Activated naive CD4-positive, alpha-beta T cell treated with anti-CD3 and anti-CD28 coated beads, Interleukin-2, amount 10 ng/mL, durations not matched to agents 7 days and 5 days (primary cell): ENCODE measurements around the gene RNF19B.

Experiments
- CTCF ChIA-PET: fragments of 350-600 bp; sonication (Branson Sonifier 250); formaldehyde crosslinking; loops from one replicate; lab custom pipeline; 2021; ENCODE audit warnings: antibody characterized with exemption; lab: Charles Lee
- DNase-seq: peaks from one replicate; pipeline ENCODE4 v3.0.0-alpha.2; 2020
- H3K27ac Mint-ChIP-seq: one replicate; pipeline ENCODE4 v1.8.0; 2021; ENCODE audit warnings: mild to moderate bottlenecking, moderate library complexity, mixed read lengths
- H3K27me3 Mint-ChIP-seq: one replicate; pipeline ENCODE4 v1.8.0; 2021; ENCODE audit warnings: mild to moderate bottlenecking, mixed read lengths
- H3K36me3 Mint-ChIP-seq: one replicate; pipeline ENCODE4 v1.8.0; 2021; ENCODE audit warnings: mixed read lengths
- H3K4me1 Mint-ChIP-seq: one replicate; pipeline ENCODE4 v1.8.0; 2021; ENCODE audit warnings: mixed read lengths
- H3K4me3 Mint-ChIP-seq: one replicate; pipeline ENCODE4 v1.8.0; 2021; ENCODE audit warnings: mild to moderate bottlenecking, moderate library complexity, mixed read lengths
- H3K9me3 Mint-ChIP-seq: one replicate; pipeline ENCODE4 v1.8.0; 2021; ENCODE audit warnings: mixed read lengths

The RNF19B gene

DNA sequence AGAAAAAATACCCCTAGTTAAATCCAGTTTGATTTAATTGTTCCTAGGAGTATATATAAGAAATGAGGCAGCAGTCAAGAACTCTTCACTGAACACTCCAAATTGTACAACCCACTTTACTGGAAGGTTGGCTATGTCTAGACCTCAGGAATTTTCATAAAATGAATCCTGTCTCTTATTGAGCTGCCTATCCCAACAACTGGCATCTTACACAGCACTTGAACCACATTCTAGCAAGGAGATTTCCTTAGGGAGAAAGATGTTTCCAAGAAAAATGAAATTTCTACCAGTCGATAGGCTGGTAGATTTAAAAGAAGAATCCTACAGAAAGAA lies 16.3 kb downstream of the RNF19B start:
- Mint-ChIP-seq H3K27me3 (no peaks in the 10 kb centered on the region), H3K9me3 (peaks cover 1% of the 10 kb centered on the region), H3K4me3 (no peak overlapping the region), H3K27ac (no peak overlapping the region), H3K36me3 (peaks cover 44% of the 10 kb centered on the region), H3K4me1 (peaks cover 14% of the 10 kb centered on the region)
- CTCF ChIA-PET: interaction anchor here (0.7 to 2.0 kb wide), 2 partner anchors 53 to 109 kb away, joined by 3 to 6 read pairs; no protein-coding TSS in a partner anchor
- no peak for DNase-seq

DNA sequence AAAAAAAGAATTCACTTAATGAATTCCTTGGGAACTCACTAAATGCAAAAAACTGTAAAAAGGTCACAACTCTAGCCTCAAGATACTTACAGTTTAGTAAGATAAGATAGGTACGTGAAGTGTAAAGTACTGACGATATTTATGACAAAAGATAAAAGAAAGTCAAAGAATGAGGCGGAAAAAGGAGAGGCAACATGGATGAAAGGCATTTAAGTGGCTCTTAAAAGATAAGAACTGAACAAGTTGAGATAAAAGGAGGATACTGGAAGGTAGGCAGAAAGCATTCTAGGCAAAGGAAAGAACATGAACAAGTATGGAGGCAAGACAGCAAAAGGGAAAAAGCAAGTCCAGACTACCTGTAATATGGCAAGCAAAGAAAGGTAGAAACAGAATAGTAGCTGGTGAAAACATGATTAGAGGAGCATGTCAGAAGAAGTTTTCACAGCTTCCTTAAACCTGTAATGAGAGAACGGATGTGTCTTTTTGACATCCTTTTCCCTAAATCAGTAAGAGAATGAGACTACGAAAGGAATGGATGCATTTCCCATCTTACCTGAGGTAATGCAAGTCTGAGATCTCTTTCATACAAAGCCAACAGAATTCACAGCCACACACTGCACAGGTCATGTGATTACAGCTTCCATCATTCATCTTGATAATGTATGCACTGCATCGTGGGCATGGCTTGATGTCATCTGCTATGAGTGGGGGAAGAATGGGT lies 16.8 kb downstream of the RNF19B start:
- Mint-ChIP-seq H3K4me3 (no peak overlapping the region), H3K9me3 (peaks cover 1% of the 10 kb centered on the region), H3K27ac (no peak overlapping the region), H3K36me3 (peaks cover 45% of the 10 kb centered on the region), H3K4me1 (peaks cover 16% of the 10 kb centered on the region), H3K27me3 (no peaks in the 10 kb centered on the region)
- CTCF ChIA-PET: no interaction called here
- no peak for DNase-seq

DNA sequence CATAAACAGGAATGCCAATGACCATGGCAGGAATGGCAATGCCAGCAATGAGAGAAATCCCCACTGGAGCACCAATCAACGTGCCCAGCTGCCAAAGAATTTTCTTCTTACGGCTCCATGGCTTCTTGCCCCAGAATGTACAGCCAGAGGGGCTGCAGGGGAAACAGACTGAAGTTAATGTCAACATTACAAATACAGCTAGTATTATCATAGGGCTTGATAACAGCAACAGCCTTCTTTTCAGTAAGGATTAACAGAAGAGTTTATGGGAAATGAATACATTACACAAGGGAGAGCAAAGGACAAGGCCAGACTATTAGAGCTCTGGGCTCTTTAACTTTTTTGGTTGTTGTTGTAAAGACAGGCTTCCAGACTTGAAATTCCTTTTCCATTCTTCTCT lies 18.2 kb downstream of the RNF19B start:
- peaks cover 1% of the 10 kb centered on the region for H3K9me3 Mint-ChIP-seq
- H3K36me3 Mint-ChIP-seq: peaks cover 46% of the 10 kb centered on the region
- CTCF ChIA-PET: interaction anchor here (0.6 to 1.0 kb wide), 3 partner anchors 12 to 20 kb away, joined by 3 to 6 read pairs (median 3); no protein-coding TSS in a partner anchor
- H3K4me3 Mint-ChIP-seq: no peak overlapping the region
- no peak for DNase-seq
- H3K27me3 Mint-ChIP-seq: no peaks in the 10 kb centered on the region
- peaks cover 19% of the 10 kb centered on the region for H3K4me1 Mint-ChIP-seq
- no peak overlapping the region for H3K27ac Mint-ChIP-seq

DNA sequence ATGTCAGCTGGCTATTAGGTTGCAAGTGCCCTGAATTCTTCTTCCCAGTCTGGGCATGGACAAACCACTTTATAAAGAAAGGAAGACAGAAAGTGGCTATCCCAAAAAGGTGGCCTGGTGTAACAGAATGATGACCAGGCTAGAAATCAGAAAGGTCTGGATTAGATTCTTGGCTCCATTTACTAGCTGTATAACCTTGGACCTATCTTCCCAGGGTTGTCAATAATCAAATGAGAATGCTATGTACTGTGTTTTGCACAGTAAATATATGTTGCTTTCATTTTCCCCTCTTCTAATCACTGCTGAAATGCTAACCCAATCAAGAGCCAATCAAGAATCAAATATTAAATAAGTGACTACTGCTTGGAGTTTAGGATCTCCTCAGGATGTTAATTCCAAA lies 20.4 kb downstream of the RNF19B start:
- Mint-ChIP-seq H3K9me3 (peaks cover 1% of the 10 kb centered on the region), H3K4me1 (peaks cover 35% of the 10 kb centered on the region), H3K36me3 (peaks cover 61% of the 10 kb centered on the region), H3K27ac (no peak overlapping the region), H3K27me3 (no peaks in the 10 kb centered on the region), H3K4me3 (no peak overlapping the region)
- CTCF ChIA-PET: interaction anchor here (1.2 kb wide), 1 partner anchor 11 kb away, joined by 4 read pairs; no protein-coding TSS in a partner anchor
- no peak for DNase-seq

DNA sequence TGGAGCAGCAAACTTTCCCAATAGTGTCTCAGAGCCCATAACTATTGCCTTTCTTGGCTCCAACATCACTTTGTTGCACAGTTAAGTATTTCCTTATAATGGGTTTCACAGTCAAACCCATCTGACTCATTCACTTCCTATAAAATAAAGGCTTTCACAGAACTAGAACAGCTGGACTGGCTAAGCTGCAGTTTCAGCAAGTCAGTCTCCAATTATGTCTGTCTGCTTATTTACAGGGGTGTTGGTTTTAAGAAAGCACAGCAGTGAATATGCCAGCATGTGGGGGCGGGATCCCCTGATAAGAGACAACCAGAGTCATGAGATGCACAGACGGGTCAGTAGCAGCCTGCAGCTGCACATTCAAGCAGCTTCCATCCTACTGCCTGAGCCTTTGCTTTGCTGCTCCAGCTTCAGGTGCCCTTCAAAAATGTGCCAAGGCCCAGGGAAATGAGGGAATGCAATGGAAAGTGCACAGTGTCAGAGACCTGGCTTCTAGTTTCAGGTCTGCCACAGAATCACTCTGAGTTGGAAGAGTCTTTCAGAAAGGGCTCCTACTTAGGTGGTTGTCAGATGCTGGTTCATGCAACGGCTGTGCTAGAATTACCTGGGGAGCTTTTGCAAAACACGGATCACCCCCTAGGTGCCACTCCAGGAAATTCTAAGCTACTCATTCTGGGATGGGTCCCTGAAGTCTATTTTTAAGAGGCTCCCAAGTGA lies 24.8 kb downstream of the RNF19B start:
- Mint-ChIP-seq H3K36me3 (peaks cover 61% of the 10 kb centered on the region), H3K4me3 (no peak overlapping the region), H3K4me1 (peaks cover 43% of the 10 kb centered on the region), H3K27me3 (no peaks in the 10 kb centered on the region), H3K9me3 (peaks cover 1% of the 10 kb centered on the region), H3K27ac (no peak overlapping the region)
- no peak for DNase-seq
- CTCF ChIA-PET: interaction anchor here (0.7 to 4.6 kb wide), 5 partner anchors 8 to 116 kb away, joined by 3 to 22 read pairs (median 4); no protein-coding TSS in a partner anchor

DNA sequence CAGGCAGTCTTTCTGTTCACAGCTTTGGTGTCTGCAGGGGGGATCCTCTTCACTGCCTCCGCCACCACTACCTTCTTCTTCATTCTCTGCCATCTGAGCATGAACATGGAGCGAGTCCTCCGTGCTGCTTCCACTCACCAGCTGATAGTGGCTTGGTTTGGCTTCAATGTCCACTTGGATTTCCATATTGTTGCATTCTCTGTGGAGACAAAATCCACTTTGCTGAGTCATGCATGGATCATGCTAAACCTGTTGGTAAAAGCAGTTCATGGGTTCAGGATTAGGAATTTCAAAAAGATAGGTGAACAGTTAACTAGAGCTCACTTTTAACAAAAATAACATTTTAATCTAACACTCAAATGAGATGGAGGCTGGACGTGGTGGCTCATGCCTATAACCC lies 27.5 kb downstream of the RNF19B start:
- Mint-ChIP-seq H3K27me3 (no peaks in the 10 kb centered on the region), H3K36me3 (peaks cover 40% of the 10 kb centered on the region), H3K4me3 (no peak overlapping the region), H3K9me3 (no peaks in the 10 kb centered on the region), H3K4me1 (peaks cover 26% of the 10 kb centered on the region), H3K27ac (no peak overlapping the region)
- DNase-seq: no peak
- CTCF ChIA-PET: interaction anchor here (0.6 to 4.6 kb wide), 6 partner anchors 44 to 149 kb away, joined by 3 to 22 read pairs (median 3); no protein-coding TSS in a partner anchor

DNA sequence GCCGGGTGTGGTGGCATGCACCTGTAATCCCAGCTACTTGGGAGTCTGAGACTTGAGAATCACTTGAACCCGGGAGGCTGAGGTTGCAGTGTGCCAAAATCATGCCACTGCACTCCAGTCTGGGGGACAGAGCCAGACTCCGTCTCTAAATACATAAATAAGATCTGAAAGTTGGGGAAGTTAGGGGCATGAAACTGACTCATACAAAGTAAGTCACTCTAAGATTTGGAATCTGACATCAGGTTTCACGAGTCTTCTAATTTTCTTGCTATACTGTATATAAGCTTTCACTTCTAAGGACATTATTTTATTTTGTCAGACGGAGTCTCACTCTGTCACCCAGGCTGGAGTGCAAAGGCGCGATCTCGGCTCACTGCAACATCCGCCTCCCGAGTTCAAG lies 30.1 kb downstream of the RNF19B start:
- Mint-ChIP-seq H3K4me3 (no peak overlapping the region), H3K9me3 (no peaks in the 10 kb centered on the region), H3K27me3 (no peaks in the 10 kb centered on the region), H3K4me1 (peaks cover 14% of the 10 kb centered on the region), H3K27ac (no peak overlapping the region), H3K36me3 (peaks cover 24% of the 10 kb centered on the region)
- CTCF ChIA-PET: interaction anchor here (0.9 to 5.7 kb wide), 14 partner anchors 10 to 181 kb away, joined by 3 to 84 read pairs (median 4); no protein-coding TSS in a partner anchor
- DNase-seq: no peak

DNA sequence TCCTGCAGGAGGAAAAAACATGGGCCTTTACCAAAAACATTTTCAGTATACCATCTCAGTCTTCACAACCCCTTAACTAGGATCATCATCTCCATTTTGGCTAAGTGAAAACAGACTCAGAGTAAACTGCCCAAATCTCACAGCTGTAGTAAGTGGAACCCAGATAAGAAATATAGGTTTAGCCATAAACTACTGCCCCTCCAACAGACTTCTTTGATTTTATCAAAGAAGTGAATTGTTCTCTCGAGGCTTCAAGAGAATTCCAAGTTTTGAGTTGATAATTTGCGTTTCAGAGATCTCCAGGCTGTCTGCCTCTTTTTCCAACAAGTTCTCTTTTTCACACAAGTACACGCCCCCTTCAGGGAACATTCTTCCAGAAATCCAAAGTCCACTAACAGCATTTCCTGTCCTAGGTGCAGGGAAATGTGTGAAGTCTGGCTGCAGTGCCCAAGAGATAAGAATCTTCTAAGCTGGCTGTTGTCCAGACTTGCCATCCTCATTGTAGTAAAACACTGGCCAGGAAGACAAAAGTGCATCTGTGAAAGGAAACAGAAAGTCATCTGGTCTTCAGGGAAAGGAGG lies 30.8 kb downstream of the RNF19B start:
- CTCF ChIA-PET: interaction anchor here (0.9 to 5.7 kb wide), 16 partner anchors 10 to 355 kb away, joined by 3 to 84 read pairs (median 5); no protein-coding TSS in a partner anchor
- no peak for DNase-seq
- peaks cover 20% of the 10 kb centered on the region for H3K36me3 Mint-ChIP-seq
- peaks cover 9% of the 10 kb centered on the region for H3K4me1 Mint-ChIP-seq
- no peak overlapping the region for H3K27ac Mint-ChIP-seq
- H3K9me3 Mint-ChIP-seq: no peaks in the 10 kb centered on the region
- no peak overlapping the region for H3K4me3 Mint-ChIP-seq
- no peaks in the 10 kb centered on the region for H3K27me3 Mint-ChIP-seq

DNA sequence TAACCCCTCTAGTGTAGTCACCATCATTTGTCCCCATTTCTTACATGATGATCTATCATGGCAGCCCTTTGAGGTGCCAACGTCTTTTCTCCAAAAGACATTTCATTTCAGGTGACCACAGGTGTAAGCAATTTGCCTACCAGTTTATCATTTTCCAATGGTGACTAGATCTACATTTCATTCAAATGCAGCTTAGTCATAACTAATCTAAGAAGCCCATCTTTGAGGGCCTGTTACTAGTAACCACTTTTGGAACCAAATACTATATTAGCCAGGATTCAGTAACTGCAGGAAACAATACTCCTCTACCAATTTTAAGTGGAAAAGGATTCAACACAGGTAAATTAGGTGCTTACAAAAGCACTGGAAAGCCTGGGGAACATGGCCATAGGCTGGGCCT lies 32.8 kb downstream of the RNF19B start:
- CTCF ChIA-PET: interaction anchor here (1.1 to 5.7 kb wide), 10 partner anchors 9 to 196 kb away, joined by 3 to 84 read pairs (median 6); no protein-coding TSS in a partner anchor
- Mint-ChIP-seq H3K9me3 (no peaks in the 10 kb centered on the region), H3K4me1 (peaks cover 5% of the 10 kb centered on the region), H3K36me3 (peaks cover 6% of the 10 kb centered on the region), H3K27me3 (peaks cover 13% of the 10 kb centered on the region), H3K4me3 (no peak overlapping the region), H3K27ac (no peak overlapping the region)
- DNase-seq: no peak

DNA sequence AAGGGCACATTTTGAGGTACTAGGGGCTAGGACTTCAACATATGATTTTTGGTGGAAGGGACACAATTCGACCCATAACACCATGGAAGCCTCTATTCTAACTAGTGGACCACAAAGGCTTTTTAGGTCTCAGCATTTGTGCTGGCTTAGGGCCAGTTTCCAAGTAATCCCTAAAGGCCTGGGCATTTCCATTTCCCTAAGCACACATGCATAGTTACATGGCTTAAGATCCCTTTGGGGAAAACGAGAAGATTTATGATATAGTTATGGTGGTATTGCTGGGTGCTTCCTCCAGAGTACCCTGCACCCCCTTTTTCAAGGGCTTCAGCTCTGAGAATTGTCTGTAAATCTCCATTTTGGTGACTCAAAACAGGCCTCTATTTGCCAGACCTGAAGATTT lies 35.2 kb downstream of the RNF19B start:
- Mint-ChIP-seq H3K36me3 (peaks cover 2% of the 10 kb centered on the region), H3K9me3 (no peaks in the 10 kb centered on the region), H3K27ac (no peak overlapping the region), H3K4me1 (peaks cover 16% of the 10 kb centered on the region), H3K4me3 (no peak overlapping the region), H3K27me3 (peaks cover 37% of the 10 kb centered on the region)
- CTCF ChIA-PET: interaction anchor here (1.1 to 3.8 kb wide), 3 partner anchors 37 to 126 kb away, joined by 3 to 14 read pairs (median 4); no protein-coding TSS in a partner anchor
- DNase-seq: no peak

DNA sequence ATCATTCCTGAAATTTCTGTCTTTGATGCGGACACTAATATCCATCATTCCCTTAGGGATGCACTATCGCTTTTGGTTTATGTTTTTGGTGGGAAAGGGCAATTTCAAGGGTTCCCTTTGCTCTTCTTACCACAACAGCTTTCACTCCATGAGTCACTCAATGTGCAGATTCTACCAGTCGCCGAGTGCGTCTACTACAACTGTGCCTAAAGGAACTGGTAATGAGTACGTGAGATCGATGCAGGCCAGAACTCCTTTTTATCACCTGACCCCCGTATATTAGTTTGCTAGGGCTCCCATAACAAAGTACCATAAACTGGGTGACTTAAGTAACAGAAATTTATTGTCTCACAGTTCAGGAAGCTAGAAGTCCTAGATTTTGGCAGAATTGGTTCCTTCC lies 35.9 kb downstream of the RNF19B start:
- Mint-ChIP-seq H3K4me3 (no peak overlapping the region), H3K27ac (no peak overlapping the region), H3K36me3 (peaks cover 2% of the 10 kb centered on the region), H3K9me3 (no peaks in the 10 kb centered on the region), H3K27me3 (peaks cover 44% of the 10 kb centered on the region), H3K4me1 (peaks cover 18% of the 10 kb centered on the region)
- CTCF ChIA-PET: interaction anchor here (0.8 to 3.8 kb wide), 5 partner anchors 36 to 160 kb away, joined by 3 to 14 read pairs (median 4); no protein-coding TSS in a partner anchor
- no peak for DNase-seq

DNA sequence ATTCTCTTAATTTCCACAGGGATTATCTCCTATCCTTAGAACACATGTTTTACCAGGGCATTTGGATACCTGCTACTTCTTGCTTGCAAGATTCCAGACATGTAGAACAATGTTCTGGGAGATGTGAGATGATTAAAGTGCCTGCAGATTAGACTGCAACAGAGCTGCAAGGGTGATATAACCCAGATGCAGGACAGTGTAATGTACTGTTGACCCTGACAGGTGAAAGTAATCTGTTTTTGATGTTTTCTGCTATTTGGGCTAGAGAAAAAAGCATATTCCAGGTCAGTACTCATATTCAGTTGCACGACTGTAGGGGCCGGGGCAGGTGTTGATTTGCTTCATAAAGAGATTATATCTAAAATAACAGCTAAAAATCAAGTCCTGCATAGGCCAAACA lies 36.3 kb downstream of the RNF19B start:
- H3K4me1 Mint-ChIP-seq: peaks cover 15% of the 10 kb centered on the region
- no peak overlapping the region for H3K27ac Mint-ChIP-seq
- peaks cover 2% of the 10 kb centered on the region for H3K36me3 Mint-ChIP-seq
- H3K4me3 Mint-ChIP-seq: no peak overlapping the region
- CTCF ChIA-PET: interaction anchor here (0.8 to 3.8 kb wide), 5 partner anchors 35 to 160 kb away, joined by 3 to 14 read pairs (median 4); no protein-coding TSS in a partner anchor
- no peak for DNase-seq
- H3K27me3 Mint-ChIP-seq: peaks cover 48% of the 10 kb centered on the region
- no peaks in the 10 kb centered on the region for H3K9me3 Mint-ChIP-seq

DNA sequence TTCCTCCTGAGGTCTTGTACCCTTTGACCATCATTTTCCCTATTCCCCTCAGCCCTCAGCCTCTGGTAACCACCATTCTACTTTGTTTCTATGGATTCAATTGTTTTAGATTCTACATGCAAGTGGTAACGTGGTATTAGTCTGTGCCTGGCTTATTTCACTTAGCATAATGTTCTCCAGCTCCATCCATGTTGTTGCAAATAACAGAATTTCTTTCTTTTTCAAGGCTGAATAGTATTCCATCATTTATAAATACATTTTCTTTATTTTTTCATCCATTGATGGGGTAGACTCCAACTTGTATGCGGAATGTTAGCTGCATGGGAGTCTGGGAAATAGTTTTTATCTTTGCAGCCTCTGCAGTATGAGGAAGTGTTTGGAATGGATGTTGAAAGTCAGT lies 37.2 kb downstream of the RNF19B start:
- H3K27me3 Mint-ChIP-seq: peaks cover 54% of the 10 kb centered on the region
- peaks cover 15% of the 10 kb centered on the region for H3K4me1 Mint-ChIP-seq
- no peak overlapping the region for H3K4me3 Mint-ChIP-seq
- DNase-seq: no peak
- CTCF ChIA-PET: interaction anchor here (1.5 to 3.8 kb wide), 2 partner anchors 128 to 161 kb away, joined by 4 to 14 read pairs; no protein-coding TSS in a partner anchor
- H3K36me3 Mint-ChIP-seq: peaks cover 2% of the 10 kb centered on the region
- no peaks in the 10 kb centered on the region for H3K9me3 Mint-ChIP-seq
- H3K27ac Mint-ChIP-seq: no peak overlapping the region

DNA sequence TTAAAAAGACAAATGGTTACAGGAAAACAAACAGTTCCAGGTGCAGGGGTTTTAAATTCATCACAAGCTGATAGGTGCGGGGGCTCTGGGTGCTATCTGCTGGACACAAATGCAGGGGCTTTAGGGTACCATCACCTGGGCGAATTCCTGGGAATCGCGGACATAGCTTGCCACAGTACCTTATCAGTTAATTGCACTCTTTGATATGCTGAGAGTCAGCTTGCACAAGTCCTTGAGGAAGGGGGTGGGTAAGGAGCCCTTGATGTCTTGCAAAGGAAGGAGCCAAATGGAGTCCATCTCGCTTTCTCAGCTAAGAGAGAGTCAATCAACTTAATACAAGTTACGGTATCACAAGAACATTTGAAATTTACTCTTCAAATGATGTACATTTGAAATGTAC lies 38.0 kb downstream of the RNF19B start:
- CTCF ChIA-PET: interaction anchor here (0.6 to 3.8 kb wide), 4 partner anchors 20 to 266 kb away, joined by 3 to 14 read pairs (median 5); no protein-coding TSS in a partner anchor
- Mint-ChIP-seq H3K4me3 (no peak overlapping the region), H3K27ac (no peak overlapping the region), H3K27me3 (peaks cover 62% of the 10 kb centered on the region), H3K36me3 (peaks cover 2% of the 10 kb centered on the region), H3K4me1 (peaks cover 15% of the 10 kb centered on the region), H3K9me3 (no peaks in the 10 kb centered on the region)
- DNase-seq: no peak
